SK-N-SH treated with all-trans-retinoic acid at 6 μM for 48 hours (cell line): ENCODE measurements around the gene GSTT2B.
"Not testable (repeated sequence)": the region's sequence is repeated elsewhere in the genome, so short reads cannot be mapped to it uniquely, and the experiment has no call there.

Experiments
- CREB5 ChIP-seq: fragments of 250-450 bp; sonication (Bioruptor Pico); IDR thresholded peaks from 2 replicates; pipeline ENCODE4 v1.5.1; 2020; ENCODE audit warnings: low read depth, mild to moderate bottlenecking, moderate library complexity
- CSDC2 ChIP-seq: fragments of 250-450 bp; sonication (Bioruptor Pico); IDR thresholded peaks from 2 replicates; pipeline ENCODE4 v1.5.0; 2020; ENCODE audit warnings: mild to moderate bottlenecking, moderate library complexity
- CSRNP3 ChIP-seq: fragments of 250-450 bp; sonication (Bioruptor Pico); IDR thresholded peaks from 2 replicates; pipeline ENCODE4 v1.5.1; 2021; ENCODE audit warnings: mild to moderate bottlenecking, moderate library complexity
- ESRRG ChIP-seq: fragments of 250-450 bp; sonication (Bioruptor Pico); IDR thresholded peaks from 2 replicates; pipeline ENCODE4 v1.6.1; 2021; ENCODE audit warnings: mild to moderate bottlenecking
- GLIS3 ChIP-seq: fragments of 250-450 bp; sonication (Bioruptor Pico); IDR thresholded peaks from 2 replicates; pipeline ENCODE4 v1.5.0; 2020; ENCODE audit warnings: mild to moderate bottlenecking, moderate library complexity
- OSR1 ChIP-seq: fragments of 250-450 bp; sonication (Bioruptor Pico); IDR thresholded peaks from 2 replicates; pipeline ENCODE4 v1.8.0; 2022; ENCODE audit warnings: moderate library complexity, mild to moderate bottlenecking, inconsistent platforms
- PATZ1 ChIP-seq: fragments of 250-450 bp; sonication (Bioruptor Pico); IDR thresholded peaks from 2 replicates; pipeline ENCODE4 v1.8.0; 2020; ENCODE audit warnings: mild to moderate bottlenecking, moderate library complexity, borderline replicate concordance
- PPARA ChIP-seq: fragments of 250-450 bp; sonication (Bioruptor Pico); IDR thresholded peaks from 2 replicates; pipeline ENCODE4 v1.5.0; 2020; ENCODE audit warnings: mild to moderate bottlenecking, borderline replicate concordance
- SNAI2 ChIP-seq: fragments of 250-450 bp; sonication (Bioruptor Pico); IDR thresholded peaks from 2 replicates; pipeline ENCODE4 v1.5.0; 2020; ENCODE audit warnings: mild to moderate bottlenecking, moderate library complexity
- ZC3H10 ChIP-seq: fragments of 250-450 bp; sonication (Bioruptor Pico); IDR thresholded peaks from 2 replicates; pipeline ENCODE4 v1.5.1; 2021; ENCODE audit warnings: mild to moderate bottlenecking, moderate library complexity
- ZFP3 ChIP-seq: fragments of 250-450 bp; sonication (Bioruptor Pico); IDR thresholded peaks from 2 replicates; pipeline ENCODE4 v1.5.0; 2020; ENCODE audit warnings: mild to moderate bottlenecking, moderate library complexity
- ZFP30 ChIP-seq: fragments of 450-650 bp; formaldehyde crosslinking; IDR thresholded peaks from 2 replicates; pipeline ENCODE4 v1.5.0; 2022; ENCODE audit warnings: mild to moderate bottlenecking, moderate library complexity
- ZNF8 ChIP-seq: fragments of 450-650 bp; formaldehyde crosslinking; IDR thresholded peaks from 2 replicates; pipeline ENCODE4 v1.5.0; 2020; ENCODE audit warnings: mild to moderate bottlenecking, moderate library complexity

- not testable (repeated sequence) for TF ChIP-seq ESRRG, CREB5, OSR1, GLIS3, ZFP3, PATZ1, SNAI2, PPARA, CSDC2, ZC3H10, ZFP30, CSRNP3, ZNF8 (CRISPR knock-in tag)
Observed at GRCh38 chr22:23951383-23951782, 9.6 kb downstream of the GSTT2B start.
